Liver (tissue), 3 donors: Measurements from ENCODE around the gene PRKCD.

ENCODE experiments used
- EGR1 ChIP-seq, 2 donors: IDR thresholded peaks; 2 replicates each; pipeline ENCODE4 v1.6.1; 2016 to 2018; ENCODE audit warnings: antibody characterized with exemption in 2 of 2, low read depth in 2 of 2
- HNF4G ChIP-seq: IDR thresholded peaks from 2 replicates; pipeline ENCODE4 v1.6.1; 2016; ENCODE audit warnings: antibody characterized with exemption
- NR2F2 ChIP-seq: IDR thresholded peaks from 2 replicates; pipeline ENCODE4 v1.6.1; 2016; ENCODE audit warnings: antibody characterized with exemption
- REST ChIP-seq: IDR thresholded peaks from 2 replicates; pipeline ENCODE4 v1.6.1; 2016; ENCODE audit warnings: antibody characterized with exemption, mild to moderate bottlenecking
- TAF1 ChIP-seq: conservative IDR thresholded peaks from 2 replicates; pipeline ENCODE4 v1.6.1; 2016; ENCODE audit warnings: antibody characterized with exemption, mild to moderate bottlenecking
- YY1 ChIP-seq: IDR thresholded peaks from 2 replicates; pipeline ENCODE4 v1.6.1; 2016; ENCODE audit warnings: antibody characterized with exemption, mild to moderate bottlenecking
- TF ChIP-seq, protein P1 (sequence below): fragments of 150-350 bp; IDR thresholded peaks from 2 replicates; pipeline ENCODE4 v1.5.1; 2017; ENCODE audit warnings: improper control_type of control experiment, low read depth, low read length; ENCODE audit not compliant: missing input control
- TF ChIP-seq, protein P2 (sequence below): IDR thresholded peaks from 2 replicates; pipeline ENCODE4 v1.6.1; 2016; ENCODE audit warnings: antibody characterized with exemption
- donor health status: healthy.
- donor health status: healthy.

DNA sequence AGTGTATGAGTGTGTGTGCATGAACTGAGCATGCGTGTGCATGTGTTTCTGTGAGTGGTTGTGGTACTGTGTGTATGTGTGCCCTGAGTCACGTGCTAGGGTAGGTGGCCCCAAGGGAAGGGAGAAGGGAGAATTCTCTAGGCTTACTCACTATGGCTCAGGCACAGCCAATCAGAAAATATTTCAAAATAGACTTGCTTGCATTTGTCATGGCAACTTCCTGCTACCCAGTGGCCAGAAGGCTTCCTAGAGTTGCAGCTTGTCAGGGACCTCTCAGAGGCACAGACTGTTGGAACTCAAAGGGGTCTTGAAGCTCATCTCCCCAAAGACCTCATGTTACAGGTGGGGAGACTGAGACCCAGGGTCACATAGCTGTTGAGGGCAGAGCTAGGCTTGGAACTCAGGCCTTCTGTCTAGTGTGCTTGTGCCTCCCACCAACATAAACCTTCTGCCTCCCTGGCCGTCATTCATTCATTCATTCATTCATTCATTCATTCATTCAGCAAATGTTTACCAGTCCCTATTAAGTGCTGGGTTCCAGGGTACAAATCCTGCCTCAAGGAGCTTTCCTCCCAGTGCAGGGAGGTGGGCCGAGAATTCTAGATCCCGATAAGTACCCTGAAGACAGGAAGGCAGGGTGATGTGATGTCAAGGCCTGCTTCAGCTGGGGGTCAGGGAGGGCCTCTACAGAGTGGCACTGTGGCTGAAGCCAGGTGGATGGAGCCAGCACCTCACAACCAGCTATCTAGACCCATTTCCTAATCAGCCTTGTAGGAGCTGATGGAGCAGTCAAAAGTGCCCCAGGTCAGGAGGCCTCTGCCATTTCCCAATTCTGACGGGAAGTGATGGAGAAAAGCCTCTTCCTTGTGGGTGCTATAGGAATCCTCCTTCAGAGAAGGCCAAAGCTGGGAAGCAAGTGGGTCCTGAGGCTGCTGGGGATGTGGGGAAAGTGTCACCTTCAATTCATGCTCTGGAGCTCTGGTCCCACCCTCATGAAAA lies 19.9 kb upstream of the PRKCD start:
- TF ChIP-seq, protein P1, sequence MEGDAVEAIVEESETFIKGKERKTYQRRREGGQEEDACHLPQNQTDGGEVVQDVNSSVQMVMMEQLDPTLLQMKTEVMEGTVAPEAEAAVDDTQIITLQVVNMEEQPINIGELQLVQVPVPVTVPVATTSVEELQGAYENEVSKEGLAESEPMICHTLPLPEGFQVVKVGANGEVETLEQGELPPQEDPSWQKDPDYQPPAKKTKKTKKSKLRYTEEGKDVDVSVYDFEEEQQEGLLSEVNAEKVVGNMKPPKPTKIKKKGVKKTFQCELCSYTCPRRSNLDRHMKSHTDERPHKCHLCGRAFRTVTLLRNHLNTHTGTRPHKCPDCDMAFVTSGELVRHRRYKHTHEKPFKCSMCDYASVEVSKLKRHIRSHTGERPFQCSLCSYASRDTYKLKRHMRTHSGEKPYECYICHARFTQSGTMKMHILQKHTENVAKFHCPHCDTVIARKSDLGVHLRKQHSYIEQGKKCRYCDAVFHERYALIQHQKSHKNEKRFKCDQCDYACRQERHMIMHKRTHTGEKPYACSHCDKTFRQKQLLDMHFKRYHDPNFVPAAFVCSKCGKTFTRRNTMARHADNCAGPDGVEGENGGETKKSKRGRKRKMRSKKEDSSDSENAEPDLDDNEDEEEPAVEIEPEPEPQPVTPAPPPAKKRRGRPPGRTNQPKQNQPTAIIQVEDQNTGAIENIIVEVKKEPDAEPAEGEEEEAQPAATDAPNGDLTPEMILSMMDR: no peak
- TF ChIP-seq REST (no peak), TAF1 (no peak), YY1 (no peak), HNF4G (no peak), NR2F2 (no peak), EGR1 (IDR thresholded peaks at IDR 0.05; ENCODE audit: low read depth in 2 of 2) (no peak)
- TF ChIP-seq, protein P2, sequence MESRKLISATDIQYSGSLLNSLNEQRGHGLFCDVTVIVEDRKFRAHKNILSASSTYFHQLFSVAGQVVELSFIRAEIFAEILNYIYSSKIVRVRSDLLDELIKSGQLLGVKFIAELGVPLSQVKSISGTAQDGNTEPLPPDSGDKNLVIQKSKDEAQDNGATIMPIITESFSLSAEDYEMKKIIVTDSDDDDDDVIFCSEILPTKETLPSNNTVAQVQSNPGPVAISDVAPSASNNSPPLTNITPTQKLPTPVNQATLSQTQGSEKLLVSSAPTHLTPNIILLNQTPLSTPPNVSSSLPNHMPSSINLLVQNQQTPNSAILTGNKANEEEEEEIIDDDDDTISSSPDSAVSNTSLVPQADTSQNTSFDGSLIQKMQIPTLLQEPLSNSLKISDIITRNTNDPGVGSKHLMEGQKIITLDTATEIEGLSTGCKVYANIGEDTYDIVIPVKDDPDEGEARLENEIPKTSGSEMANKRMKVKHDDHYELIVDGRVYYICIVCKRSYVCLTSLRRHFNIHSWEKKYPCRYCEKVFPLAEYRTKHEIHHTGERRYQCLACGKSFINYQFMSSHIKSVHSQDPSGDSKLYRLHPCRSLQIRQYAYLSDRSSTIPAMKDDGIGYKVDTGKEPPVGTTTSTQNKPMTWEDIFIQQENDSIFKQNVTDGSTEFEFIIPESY: no peak
